Endothelial cell of umbilical vein (primary cell): ENCODE results near the gene MARS1. TPM values are rescaled to one million over a fixed set of nuclear protein-coding genes. Genes with fewer than 3 reads are reported as not detected.

ENCODE experiments used
- BruUV-seq: library from RNA; stranded (reverse); fragments of 400-500 nt; replicated peaks from 2 replicates; lab custom pipeline; 2021; lab: Mats Ljungman, UMichigan
- CTCF ChIA-PET: fragments of 300-600, 350-600 bp; sonication (Branson Sonifier 250); formaldehyde crosslinking; loops from one replicate; lab custom pipeline; 2021; ENCODE audit warnings: antibody characterized with exemption, inconsistent platforms; lab: Charles Lee
- POLR2A ChIA-PET: fragments of 300-600, 350-600 bp; sonication (Branson Sonifier 250); formaldehyde crosslinking; loops from one replicate; lab custom pipeline; 2021; ENCODE audit warnings: antibody characterized with exemption, inconsistent platforms; lab: Charles Lee
- DNase-seq: peaks from one replicate; pipeline ENCODE4 v3.0.0-alpha.2; 2011; ENCODE audit warnings: low read depth, low spot score
- FAIRE-seq: peaks from 2 replicates; lab custom pipeline; 2011; peaks lifted over from hg19 to GRCh38; lab: Jason Lieb, UNC
- H2AFZ ChIP-seq: 2 replicates; pipeline ENCODE4 v1.6.0; 2012; ENCODE audit warnings: low read depth, low read length, control low read depth, inconsistent platforms
- H3K27ac ChIP-seq: 2 replicates; pipeline ENCODE4 v1.5.1; 2011; ENCODE audit warnings: low read depth, mild to moderate bottlenecking, control low read depth, low read length, moderate library complexity; ENCODE audit not compliant: insufficient read depth
- H3K27me3 ChIP-seq, 2 experiments: 2 replicates each; pipeline versions ENCODE4 v1.6.0 to v1.6.1; 2011; ENCODE audit warnings: low read length in 2 of 2, mixed read lengths in 1 of 2; ENCODE audit not compliant: control insufficient read depth in 2 of 2, insufficient read depth in 2 of 2
- H3K36me3 ChIP-seq, 2 experiments: 2 replicates in 1 of 2; 3 replicates in 1 of 2; pipeline ENCODE4 v1.5.1; 2011; ENCODE audit warnings: low read length in 2 of 2, mild to moderate bottlenecking in 1 of 2, moderate library complexity in 1 of 2; ENCODE audit not compliant: control insufficient read depth in 2 of 2, insufficient read depth in 2 of 2; ENCODE audit errors: extremely low read depth in 1 of 2
- H3K4me1 ChIP-seq: 3 replicates; pipeline ENCODE4 v1.5.1; 2011; ENCODE audit warnings: mild to moderate bottlenecking, low read length; ENCODE audit not compliant: control insufficient read depth, insufficient read depth; ENCODE audit errors: extremely low read depth
- H3K4me2 ChIP-seq: 2 replicates; pipeline ENCODE4 v1.6.1; 2011; ENCODE audit warnings: low read length, control low read depth, mixed read lengths; ENCODE audit not compliant: insufficient read depth
- H3K4me3 ChIP-seq, 3 experiments: fragments of 200-600 bp in 1 of 3; sonication (generic), shearing (Covaris generic) in 1 of 3; replicated peaks in 1 of 3; 2 replicates each; pipeline ENCODE4 v1.5.1; 2011 to 2016; ENCODE audit warnings: control low read depth in 3 of 3, low read length in 3 of 3, mild to moderate bottlenecking in 2 of 3, inconsistent platforms in 1 of 3, low read depth in 1 of 3, moderate library complexity in 1 of 3; ENCODE audit not compliant: insufficient read depth in 1 of 3
- H3K79me2 ChIP-seq: 2 replicates; pipeline ENCODE4 v1.6.0; 2012; ENCODE audit warnings: low read length, inconsistent platforms; ENCODE audit not compliant: control insufficient read depth, insufficient read depth
- H3K9ac ChIP-seq: replicated peaks from 2 replicates; pipeline ENCODE3; 2011; ENCODE audit warnings: low read length, control low read depth; ENCODE audit not compliant: insufficient read depth; ENCODE audit errors: extremely low read depth
- H3K9me1 ChIP-seq: replicated peaks from 3 replicates; pipeline ENCODE4 v1.6.0; 2011; ENCODE audit warnings: mild to moderate bottlenecking, low read length; ENCODE audit not compliant: control insufficient read depth, insufficient read depth; ENCODE audit errors: extremely low read depth
- H3K9me3 ChIP-seq: replicated peaks from 2 replicates; pipeline ENCODE4 v1.5.1; 2012; ENCODE audit warnings: low read length, inconsistent platforms; ENCODE audit not compliant: control insufficient read depth, insufficient read depth
- H4K20me1 ChIP-seq: replicated peaks from 2 replicates; pipeline ENCODE3; 2011; ENCODE audit warnings: mild to moderate bottlenecking, low read length; ENCODE audit not compliant: control insufficient read depth, insufficient read depth; ENCODE audit errors: extremely low read depth
- EZH2 ChIP-seq: IDR thresholded peaks from 2 replicates; pipeline ENCODE4 v1.6.1; 2012; ENCODE audit warnings: borderline replicate concordance, low read depth, mild to moderate bottlenecking, moderate library complexity, low read length, inconsistent platforms; ENCODE audit not compliant: severe bottlenecking
- FOS ChIP-seq: IDR thresholded peaks from 2 replicates; pipeline ENCODE4 v1.6.1; 2011; ENCODE audit warnings: mild to moderate bottlenecking, low read length, moderate library complexity, borderline replicate concordance; ENCODE audit not compliant: insufficient read depth
- JUN ChIP-seq: IDR thresholded peaks from 2 replicates; pipeline ENCODE4 v1.6.1; 2011; ENCODE audit warnings: borderline replicate concordance, low read depth; ENCODE audit not compliant: insufficient read length, insufficient read depth
- MYC ChIP-seq: IDR thresholded peaks from one replicate; pipeline ENCODE4 v1.6.1; 2011; ENCODE audit warnings: mild to moderate bottlenecking, low read depth, low read length
- POLR2A ChIP-seq: IDR thresholded peaks from 2 replicates; pipeline ENCODE4 v1.6.1; 2012; ENCODE audit warnings: low read depth, mild to moderate bottlenecking, control low read depth, low read length
- POLR2AphosphoS5 ChIP-seq: IDR thresholded peaks from 2 replicates; pipeline ENCODE4 v1.6.1; 2012; ENCODE audit warnings: low read depth, mild to moderate bottlenecking, control low read depth, low read length, moderate library complexity; ENCODE audit not compliant: insufficient read depth
- dilution Hi-C: fragments of 300-500 bp; cut with MboI; formaldehyde crosslinking; loops from one replicate; pipeline ENCODE4 v1.15.0; 2019; ENCODE audit warnings: low sequenced_read_pairs; ENCODE audit not compliant: extremely low pct_ligation_motif_present
- intact Hi-C: fragments of 100-400 bp; cut with micrococcal nuclease; formaldehyde crosslinking; loops from one replicate; pipeline ENCODE4 v1.10.0; 2022
- polyA plus RNA-seq, 4 experiments: library from polyadenylated mRNA; depleted of rRNA in 3 of 4; stranded (reverse) in 3 of 4; unstranded in 1 of 4; fragments of >200 nt; gene quantifications; 2 replicates each; pipeline versions ENCODE4 v1.2.1 to v1.2.3, GENCODE V29; 2011 to 2012; ENCODE audit warnings: missing spikeins in 1 of 4
- total RNA-seq: library from RNA; stranded (reverse); gene quantifications from 2 replicates; pipeline ENCODE4 v1.2.3, GENCODE V29; 2021
- TF ChIP-seq, protein P1 (sequence below), 2 donors: IDR thresholded peaks; 1 replicate in 1 of 2; 2 replicates in 1 of 2; pipeline ENCODE4 v1.5.1; 2011; ENCODE audit warnings: low read length in 2 of 2, mild to moderate bottlenecking in 2 of 2, moderate library complexity in 2 of 2, control low read depth in 1 of 2, inconsistent platforms in 1 of 2, low read depth in 1 of 2; ENCODE audit not compliant: insufficient read depth in 1 of 2; ENCODE audit errors: extremely low read depth in 1 of 2

MARS1 gene
- total and polyA plus RNA-seq, 2 donors (not counting 3 experiments of a cell fraction or from before 2014, with no cell fraction given), result 118 to 212 TPM

DNA sequence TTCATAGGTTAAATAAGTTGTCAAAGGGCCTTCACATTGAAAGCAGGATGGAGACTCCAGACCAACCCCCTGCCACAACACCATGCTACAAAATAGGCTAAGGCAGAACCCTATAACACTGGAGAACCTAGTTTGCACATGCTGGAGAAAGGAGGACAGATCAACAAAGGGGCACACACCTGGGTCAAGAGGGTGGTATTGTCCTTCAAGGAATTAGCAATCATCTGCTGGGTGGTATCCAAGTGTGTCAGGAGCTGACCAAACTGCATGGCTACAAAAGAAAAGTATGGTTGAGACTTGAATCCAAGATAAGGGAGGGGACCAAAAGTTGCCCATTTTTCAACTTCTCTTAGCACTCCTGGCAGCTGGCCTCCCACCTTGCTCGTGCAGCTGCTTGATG is 44.0 kb downstream of the MARS1 start:
- DNase-seq, result no peak
- Histone ChIP-seq H3K4me3 (no peak overlapping the region), H3K27me3 (no peaks in the 10 kb centered on the region), H2AFZ (no peak overlapping the region), H3K79me2 (no peaks in the 10 kb centered on the region), H3K36me3 (peaks cover 34 to 57% of the 10 kb centered on the region in 2 experiments), H3K9ac (no peak overlapping the region), H3K4me1 (no peaks in the 10 kb centered on the region), H3K27ac (no peak overlapping the region), H4K20me1 (no peaks in the 10 kb centered on the region), H3K9me1 (no peaks in the 10 kb centered on the region), H3K4me2 (no peak overlapping the region), H3K9me3 (no peaks in the 10 kb centered on the region)
- CTCF ChIA-PET, result no interaction called here
- intact Hi-C loops, result no loop called here
- no peak for TF ChIP-seq MYC
- TF ChIP-seq EZH2, result no peak
- no peak for TF ChIP-seq POLR2A
- TF ChIP-seq JUN, result no peak
- TF ChIP-seq, protein P1, sequence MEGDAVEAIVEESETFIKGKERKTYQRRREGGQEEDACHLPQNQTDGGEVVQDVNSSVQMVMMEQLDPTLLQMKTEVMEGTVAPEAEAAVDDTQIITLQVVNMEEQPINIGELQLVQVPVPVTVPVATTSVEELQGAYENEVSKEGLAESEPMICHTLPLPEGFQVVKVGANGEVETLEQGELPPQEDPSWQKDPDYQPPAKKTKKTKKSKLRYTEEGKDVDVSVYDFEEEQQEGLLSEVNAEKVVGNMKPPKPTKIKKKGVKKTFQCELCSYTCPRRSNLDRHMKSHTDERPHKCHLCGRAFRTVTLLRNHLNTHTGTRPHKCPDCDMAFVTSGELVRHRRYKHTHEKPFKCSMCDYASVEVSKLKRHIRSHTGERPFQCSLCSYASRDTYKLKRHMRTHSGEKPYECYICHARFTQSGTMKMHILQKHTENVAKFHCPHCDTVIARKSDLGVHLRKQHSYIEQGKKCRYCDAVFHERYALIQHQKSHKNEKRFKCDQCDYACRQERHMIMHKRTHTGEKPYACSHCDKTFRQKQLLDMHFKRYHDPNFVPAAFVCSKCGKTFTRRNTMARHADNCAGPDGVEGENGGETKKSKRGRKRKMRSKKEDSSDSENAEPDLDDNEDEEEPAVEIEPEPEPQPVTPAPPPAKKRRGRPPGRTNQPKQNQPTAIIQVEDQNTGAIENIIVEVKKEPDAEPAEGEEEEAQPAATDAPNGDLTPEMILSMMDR (IDR thresholded peaks at IDR 0.05; ENCODE audit: extremely low read depth in 1 of 2, insufficient read depth in 1 of 2, low read depth in 1 of 2, low read length in 2 of 2), result no peak
- TF ChIP-seq POLR2AphosphoS5, result no peak
- no TSS peak for BruUV-seq
- POLR2A ChIA-PET, result no interaction called here
- no peak for FAIRE-seq
- dilution Hi-C loops, result no loop called here

DNA sequence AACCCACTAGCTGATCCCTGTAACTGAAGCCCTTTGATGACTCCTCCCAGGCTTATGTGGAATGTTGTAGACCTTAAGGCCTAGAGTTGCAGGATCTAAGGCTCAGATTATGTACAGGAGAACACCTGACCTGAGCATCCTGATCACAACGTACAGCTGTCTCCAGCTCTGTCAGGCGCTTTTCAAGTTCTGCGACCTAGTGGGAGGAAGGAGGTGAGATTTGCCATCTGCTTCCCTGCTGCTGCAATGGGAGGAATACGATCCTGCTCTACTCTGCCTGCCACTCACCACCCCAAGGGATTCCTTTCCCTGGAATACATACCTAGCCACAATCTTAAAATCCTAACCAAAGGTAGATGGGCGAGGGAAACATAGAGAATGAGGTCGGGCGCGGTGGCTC is 45.2 kb downstream of the MARS1 start:
- no peaks in the 10 kb centered on the region for H3K9me3 ChIP-seq
- no peaks in the 10 kb centered on the region for H4K20me1 ChIP-seq
- no peak for TF ChIP-seq FOS
- TF ChIP-seq POLR2A, result no peak
- no peaks in the 10 kb centered on the region for H3K79me2 ChIP-seq
- no peak overlapping the region for H3K4me2 ChIP-seq
- no peak overlapping the region for H3K4me3 ChIP-seq
- no TSS peak for BruUV-seq
- CTCF ChIA-PET, result no interaction called here
- POLR2A ChIA-PET, result no interaction called here
- H3K9me1 ChIP-seq, result no peaks in the 10 kb centered on the region
- no peaks in the 10 kb centered on the region for H3K4me1 ChIP-seq
- H3K36me3 ChIP-seq, result peaks cover 31 to 53% of the 10 kb centered on the region in 2 experiments
- no peak overlapping the region for H3K9ac ChIP-seq
- DNase-seq, result no peak
- H2AFZ ChIP-seq, result no peak overlapping the region
- dilution Hi-C loops (no loop called here), intact Hi-C loops (no loop called here)
- no peak overlapping the region for H3K27ac ChIP-seq
- no peaks in the 10 kb centered on the region for H3K27me3 ChIP-seq
- FAIRE-seq, result no peak
